Liver (tissue), 9 donors: ENCODE results near the gene USP47. TPM values are rescaled to one million over a fixed set of nuclear protein-coding genes. Genes with fewer than 3 reads are reported as not detected.

Experiments
- DNase-seq: peaks from one replicate; pipeline ENCODE4 v3.0.0-alpha.2; 2017; ENCODE audit warnings: low spot score
- H3K27ac ChIP-seq, 2 donors: one replicate each; pipeline ENCODE4 v1.7.0; 2013; ENCODE audit warnings: inconsistent platforms in 2 of 2, low read length in 2 of 2, control low read depth in 1 of 2, low read depth in 1 of 2, mild to moderate bottlenecking in 1 of 2
- H3K27me3 ChIP-seq, 4 donors: one replicate each; pipeline versions ENCODE4 v1.6.1 to v1.7.0; 2013; ENCODE audit warnings: low read length in 3 of 4, inconsistent platforms in 1 of 4, mild to moderate bottlenecking in 1 of 4, moderate library complexity in 1 of 4; ENCODE audit not compliant: control insufficient read depth in 4 of 4, insufficient read depth in 4 of 4
- H3K36me3 ChIP-seq, 4 donors: one replicate each; pipeline versions ENCODE4 v1.6.1 to v1.7.0; 2013; ENCODE audit warnings: low read length in 3 of 4, mild to moderate bottlenecking in 3 of 4, low read depth in 1 of 4, moderate library complexity in 1 of 4; ENCODE audit not compliant: control insufficient read depth in 4 of 4, insufficient read depth in 3 of 4
- H3K4me1 ChIP-seq, 4 donors: one replicate each; pipeline versions ENCODE4 v1.6.1 to v1.7.0; 2013; ENCODE audit warnings: low read length in 3 of 4, mild to moderate bottlenecking in 3 of 4, moderate library complexity in 1 of 4; ENCODE audit not compliant: control insufficient read depth in 4 of 4, insufficient read depth in 4 of 4
- H3K4me3 ChIP-seq, 3 donors: one replicate each; pipeline versions ENCODE4 v1.6.1 to v1.7.0; 2013; ENCODE audit warnings: low read length in 3 of 3, control low read depth in 1 of 3, low read depth in 1 of 3, mild to moderate bottlenecking in 1 of 3
- H3K9ac ChIP-seq, 2 donors: one replicate each; pipeline ENCODE4 v1.7.0; 2013; ENCODE audit warnings: low read length in 2 of 2, mild to moderate bottlenecking in 2 of 2, moderate library complexity in 2 of 2, control low read depth in 1 of 2, low read depth in 1 of 2
- H3K9me3 ChIP-seq, 4 donors: one replicate each; pipeline versions ENCODE4 v1.6.1 to v1.7.0; 2013; ENCODE audit warnings: low read length in 3 of 4; ENCODE audit not compliant: control insufficient read depth in 4 of 4
- ATF3 ChIP-seq: IDR thresholded peaks from 2 replicates; pipeline ENCODE4 v1.6.1; 2016; ENCODE audit warnings: antibody characterized with exemption
- EGR1 ChIP-seq, 2 donors: IDR thresholded peaks; 2 replicates each; pipeline ENCODE4 v1.6.1; 2016 to 2018; ENCODE audit warnings: antibody characterized with exemption in 2 of 2, low read depth in 2 of 2
- FOXA1 ChIP-seq: IDR thresholded peaks from 2 replicates; pipeline ENCODE4 v1.6.1; 2016; ENCODE audit warnings: antibody characterized with exemption
- FOXA2 ChIP-seq: IDR thresholded peaks from 2 replicates; pipeline ENCODE4 v1.6.1; 2016; ENCODE audit warnings: antibody characterized with exemption
- GABPA ChIP-seq, 2 donors: IDR thresholded peaks in 1 of 2; conservative IDR thresholded peaks in 1 of 2; 2 replicates each; pipeline ENCODE4 v1.6.1; 2016; ENCODE audit warnings: antibody characterized with exemption in 2 of 2, mild to moderate bottlenecking in 1 of 2, moderate library complexity in 1 of 2
- HNF4A ChIP-seq, 2 donors: conservative IDR thresholded peaks; 2 replicates each; pipeline ENCODE4 v1.6.1; 2016; ENCODE audit warnings: antibody characterized with exemption in 2 of 2, mild to moderate bottlenecking in 2 of 2
- HNF4G ChIP-seq: IDR thresholded peaks from 2 replicates; pipeline ENCODE4 v1.6.1; 2016; ENCODE audit warnings: antibody characterized with exemption
- JUND ChIP-seq, 2 donors: IDR thresholded peaks; 2 replicates each; pipeline ENCODE4 v1.6.1; 2016; ENCODE audit warnings: antibody characterized with exemption in 2 of 2
- NR2F2 ChIP-seq: IDR thresholded peaks from 2 replicates; pipeline ENCODE4 v1.6.1; 2016; ENCODE audit warnings: antibody characterized with exemption
- RAD21 ChIP-seq, 2 donors: IDR thresholded peaks; 2 replicates each; pipeline ENCODE4 v1.6.1; 2016; ENCODE audit warnings: antibody characterized with exemption in 2 of 2, mild to moderate bottlenecking in 2 of 2
- REST ChIP-seq: IDR thresholded peaks from 2 replicates; pipeline ENCODE4 v1.6.1; 2016; ENCODE audit warnings: antibody characterized with exemption, mild to moderate bottlenecking
- RXRA ChIP-seq, 2 donors: IDR thresholded peaks; 2 replicates each; pipeline ENCODE4 v1.6.1; 2017 to 2018; ENCODE audit warnings: antibody characterized with exemption in 2 of 2, mild to moderate bottlenecking in 1 of 2
- SP1 ChIP-seq: IDR thresholded peaks from 2 replicates; pipeline ENCODE4 v1.6.1; 2018; ENCODE audit warnings: antibody characterized with exemption, mild to moderate bottlenecking
- TAF1 ChIP-seq: conservative IDR thresholded peaks from 2 replicates; pipeline ENCODE4 v1.6.1; 2016; ENCODE audit warnings: antibody characterized with exemption, mild to moderate bottlenecking
- YY1 ChIP-seq: IDR thresholded peaks from 2 replicates; pipeline ENCODE4 v1.6.1; 2016; ENCODE audit warnings: antibody characterized with exemption, mild to moderate bottlenecking
- WGBS: extraction: QIAGEN DNeasy Blood & Tissue Kit; methylation state at CpG from one replicate; pipeline ENCODE4 v1.1.7; 2013; 5-methylcytosine and 5-hydroxymethylcytosine counted together
- polyA plus RNA-seq, 2 donors: library from polyadenylated mRNA; stranded (reverse) in 1 of 2; unstranded in 1 of 2; fragments of 200-250 nt in 1 of 2; fragments of >200 nt in 1 of 2; fragmentation: Nextera tagmentation in 1 of 2; extraction: Ambion mirVana in 1 of 2; gene quantifications; one replicate each; pipeline versions ENCODE4 v1.2.1 to v1.2.3, GENCODE V29; 2013 to 2015
- total RNA-seq, 2 donors: library from RNA; depleted of rRNA; stranded (reverse); fragments of >200 nt; gene quantifications; one replicate each; pipeline ENCODE4 v1.2.3, GENCODE V29; 2014
- TF ChIP-seq, protein P1 (sequence below): fragments of 150-350 bp; IDR thresholded peaks from 2 replicates; pipeline ENCODE4 v1.5.1; 2017; ENCODE audit warnings: improper control_type of control experiment, low read depth, low read length; ENCODE audit not compliant: missing input control
- TF ChIP-seq, protein P2 (sequence below): IDR thresholded peaks from 2 replicates; pipeline ENCODE4 v1.6.1; 2016; ENCODE audit warnings: antibody characterized with exemption
- TF ChIP-seq, protein P3 (sequence below): IDR thresholded peaks from 2 replicates; pipeline ENCODE4 v1.6.1; 2016; ENCODE audit warnings: antibody characterized with exemption
- donor health status: healthy.
- donor health status: healthy.
- donor health status: healthy.
- donor health status: healthy.
- donor health status: healthy.

USP47 gene
- total and polyA plus RNA-seq, 4 donors: 14.9 to 55.1 (median 32.2) TPM

DNA sequence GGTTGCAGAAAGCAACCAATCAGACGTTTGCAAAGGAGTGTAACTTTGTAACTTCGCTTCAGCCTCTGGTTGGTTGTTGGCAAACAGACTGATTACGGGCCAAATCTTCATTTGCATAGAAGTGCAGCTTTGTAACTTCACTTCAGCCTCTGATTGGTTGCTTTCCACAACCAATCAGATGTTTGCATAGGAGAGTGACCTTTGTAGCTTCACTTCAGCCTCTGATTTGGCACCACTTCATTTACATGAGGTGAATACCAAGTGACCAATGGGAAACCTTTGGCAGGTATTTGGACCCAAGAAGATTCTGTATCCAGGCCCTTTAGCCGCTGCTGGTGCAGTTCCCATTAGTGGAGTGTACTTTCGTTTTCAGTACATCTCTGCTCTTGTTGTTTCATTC, 16.0 kb downstream of the USP47 start:
- peak overlapping the region in 2 of 3 donors; percentile 36 to 37 for H3K4me3 ChIP-seq
- TF ChIP-seq GABPA (IDR thresholded peaks at IDR 0.05 in 1 of 2, conservative IDR thresholded peaks at IDR 0.05 in 1 of 2) (no peak), NR2F2 (no peak), FOXA2 (no peak), TAF1 (no peak), ATF3 (no peak), HNF4A (conservative IDR thresholded peaks at IDR 0.05) (peak; percentile 55 to 69), RXRA (IDR thresholded peaks at IDR 0.05) (peak in 1 of 2 donors; percentile 20), SP1 (peak; percentile 66), REST (no peak), EGR1 (IDR thresholded peaks at IDR 0.05; ENCODE audit: low read depth in 2 of 2) (no peak), YY1 (peak; percentile 29), FOXA1 (no peak), HNF4G (no peak), RAD21 (IDR thresholded peaks at IDR 0.05) (peak in 1 of 2 donors; percentile 8), JUND (IDR thresholded peaks at IDR 0.05) (no peak)
- TF ChIP-seq, protein P1, sequence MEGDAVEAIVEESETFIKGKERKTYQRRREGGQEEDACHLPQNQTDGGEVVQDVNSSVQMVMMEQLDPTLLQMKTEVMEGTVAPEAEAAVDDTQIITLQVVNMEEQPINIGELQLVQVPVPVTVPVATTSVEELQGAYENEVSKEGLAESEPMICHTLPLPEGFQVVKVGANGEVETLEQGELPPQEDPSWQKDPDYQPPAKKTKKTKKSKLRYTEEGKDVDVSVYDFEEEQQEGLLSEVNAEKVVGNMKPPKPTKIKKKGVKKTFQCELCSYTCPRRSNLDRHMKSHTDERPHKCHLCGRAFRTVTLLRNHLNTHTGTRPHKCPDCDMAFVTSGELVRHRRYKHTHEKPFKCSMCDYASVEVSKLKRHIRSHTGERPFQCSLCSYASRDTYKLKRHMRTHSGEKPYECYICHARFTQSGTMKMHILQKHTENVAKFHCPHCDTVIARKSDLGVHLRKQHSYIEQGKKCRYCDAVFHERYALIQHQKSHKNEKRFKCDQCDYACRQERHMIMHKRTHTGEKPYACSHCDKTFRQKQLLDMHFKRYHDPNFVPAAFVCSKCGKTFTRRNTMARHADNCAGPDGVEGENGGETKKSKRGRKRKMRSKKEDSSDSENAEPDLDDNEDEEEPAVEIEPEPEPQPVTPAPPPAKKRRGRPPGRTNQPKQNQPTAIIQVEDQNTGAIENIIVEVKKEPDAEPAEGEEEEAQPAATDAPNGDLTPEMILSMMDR: no peak
- TF ChIP-seq, protein P2, sequence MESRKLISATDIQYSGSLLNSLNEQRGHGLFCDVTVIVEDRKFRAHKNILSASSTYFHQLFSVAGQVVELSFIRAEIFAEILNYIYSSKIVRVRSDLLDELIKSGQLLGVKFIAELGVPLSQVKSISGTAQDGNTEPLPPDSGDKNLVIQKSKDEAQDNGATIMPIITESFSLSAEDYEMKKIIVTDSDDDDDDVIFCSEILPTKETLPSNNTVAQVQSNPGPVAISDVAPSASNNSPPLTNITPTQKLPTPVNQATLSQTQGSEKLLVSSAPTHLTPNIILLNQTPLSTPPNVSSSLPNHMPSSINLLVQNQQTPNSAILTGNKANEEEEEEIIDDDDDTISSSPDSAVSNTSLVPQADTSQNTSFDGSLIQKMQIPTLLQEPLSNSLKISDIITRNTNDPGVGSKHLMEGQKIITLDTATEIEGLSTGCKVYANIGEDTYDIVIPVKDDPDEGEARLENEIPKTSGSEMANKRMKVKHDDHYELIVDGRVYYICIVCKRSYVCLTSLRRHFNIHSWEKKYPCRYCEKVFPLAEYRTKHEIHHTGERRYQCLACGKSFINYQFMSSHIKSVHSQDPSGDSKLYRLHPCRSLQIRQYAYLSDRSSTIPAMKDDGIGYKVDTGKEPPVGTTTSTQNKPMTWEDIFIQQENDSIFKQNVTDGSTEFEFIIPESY: no peak
- TF ChIP-seq, protein P3, sequence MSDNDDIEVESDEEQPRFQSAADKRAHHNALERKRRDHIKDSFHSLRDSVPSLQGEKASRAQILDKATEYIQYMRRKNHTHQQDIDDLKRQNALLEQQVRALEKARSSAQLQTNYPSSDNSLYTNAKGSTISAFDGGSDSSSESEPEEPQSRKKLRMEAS: no peak
- peaks cover 8 to 25% (median 20%) of the 10 kb centered on the region in 4 donors for H3K4me1 ChIP-seq
- no peak overlapping the region for H3K9ac ChIP-seq
- H3K9me3 ChIP-seq: no peaks in the 10 kb centered on the region
- no peak for DNase-seq
- WGBS: 33% methylated on average over 5 of the region's 5 CpGs
- H3K36me3 ChIP-seq: no peaks in the 10 kb centered on the region
- peak overlapping the region; percentile 20 to 54 for H3K27ac ChIP-seq
- no peaks in the 10 kb centered on the region for H3K27me3 ChIP-seq
